OCI-LY7 (cell line): ENCODE results near the gene DDC.

Source experiments
- CTCF ChIP-seq: fragments of 200-600 bp; sonication (generic); conservative IDR thresholded peaks from 2 replicates; pipeline ENCODE4 v1.5.1; 2014; ENCODE audit warnings: mild to moderate bottlenecking, antibody characterized with exemption, low read length, moderate library complexity, mixed read lengths
- EZH2phosphoT487 ChIP-seq: fragments of 200-600 bp; sonication (generic); IDR thresholded peaks from 2 replicates; pipeline ENCODE4 v1.6.1; 2018; ENCODE audit warnings: low read depth, borderline replicate concordance, mild to moderate bottlenecking, mixed run types, antibody characterized with exemption, low read length, moderate library complexity, mixed read lengths

GRCh38 chr7:50491943-50492342 lies 73.3 kb downstream of the DDC start:
- no peak for TF ChIP-seq CTCF
- TF ChIP-seq EZH2phosphoT487 = no peak
